Retinal pigment epithelial cell (primary cell): Measurements from ENCODE around the gene RSBN1L.
"Not testable (repeated sequence)": the region's sequence is repeated elsewhere in the genome, so short reads cannot be mapped to it uniquely, and the experiment has no call there.

ENCODE experiments used
- DNase-seq: peaks from one replicate; pipeline ENCODE4 v3.0.0-alpha.2; 2010; ENCODE audit warnings: low read depth
- H3K4me3 ChIP-seq: 2 replicates; pipeline ENCODE4 v1.5.1; 2011; ENCODE audit warnings: mild to moderate bottlenecking, low read length, control low read depth, moderate library complexity
- CTCF ChIP-seq: conservative IDR thresholded peaks from 2 replicates; pipeline ENCODE4 v1.5.1; 2011; ENCODE audit warnings: low read depth, low read length, control low read depth, inconsistent platforms

Gene RSBN1L

GRCh38 chr7:77766801-77767605, 70.7 kb downstream of the RSBN1L start:
- H3K4me3 ChIP-seq: no peak overlapping the region
- DNase-seq: no peak
- no peak for TF ChIP-seq CTCF

GRCh38 chr7:77770316-77770715, 74.1 kb downstream of the RSBN1L start:
- DNase-seq: no peak
- TF ChIP-seq CTCF: no peak
- H3K4me3 ChIP-seq: no peak overlapping the region

DNA sequence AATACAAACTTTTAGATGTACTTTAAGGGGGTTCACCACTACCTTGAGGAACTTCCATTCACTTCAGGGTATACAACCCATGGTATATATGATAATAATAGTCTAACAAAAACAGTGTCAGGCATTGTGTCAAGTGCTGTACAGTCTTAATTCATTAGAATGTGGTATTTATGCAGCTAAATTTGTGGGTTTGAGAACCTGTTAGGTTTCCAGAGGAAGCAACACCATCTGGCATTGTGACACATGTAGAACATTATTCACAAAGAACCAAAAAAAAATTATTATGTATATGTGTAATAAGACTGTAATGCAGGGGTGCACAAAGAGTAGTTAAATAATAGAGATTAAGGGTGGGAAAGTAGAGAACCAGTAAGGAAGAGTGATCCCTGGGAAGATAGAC, 75.6 kb downstream of the RSBN1L start:
- DNase-seq: no peak
- no peak for TF ChIP-seq CTCF
- no peak overlapping the region for H3K4me3 ChIP-seq

GRCh38 chr7:77778535-77778934, 82.3 kb downstream of the RSBN1L start:
- TF ChIP-seq CTCF: no peak
- H3K4me3 ChIP-seq: no peak overlapping the region
- DNase-seq: no peak

DNA sequence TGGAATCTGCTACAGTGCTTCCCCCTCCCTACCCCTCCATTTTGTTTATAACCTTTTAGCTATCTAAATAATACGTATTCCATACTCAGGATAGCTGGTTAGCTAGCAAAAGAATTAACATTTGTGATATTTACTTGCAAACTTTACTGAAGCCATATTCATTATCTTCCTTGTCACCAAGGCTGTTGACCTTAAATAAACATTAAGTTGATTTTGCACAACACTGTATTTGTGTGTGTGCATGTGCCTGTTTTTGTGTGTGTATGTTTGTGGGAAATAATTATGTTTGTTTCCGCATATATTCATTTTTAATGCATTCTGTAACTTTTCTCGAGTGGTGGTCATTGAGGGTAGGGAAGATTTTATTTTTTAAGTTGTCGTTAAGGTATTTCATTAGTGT, 86.1 kb downstream of the RSBN1L start:
- TF ChIP-seq CTCF: no peak
- H3K4me3 ChIP-seq: no peak overlapping the region
- DNase-seq: no peak

DNA sequence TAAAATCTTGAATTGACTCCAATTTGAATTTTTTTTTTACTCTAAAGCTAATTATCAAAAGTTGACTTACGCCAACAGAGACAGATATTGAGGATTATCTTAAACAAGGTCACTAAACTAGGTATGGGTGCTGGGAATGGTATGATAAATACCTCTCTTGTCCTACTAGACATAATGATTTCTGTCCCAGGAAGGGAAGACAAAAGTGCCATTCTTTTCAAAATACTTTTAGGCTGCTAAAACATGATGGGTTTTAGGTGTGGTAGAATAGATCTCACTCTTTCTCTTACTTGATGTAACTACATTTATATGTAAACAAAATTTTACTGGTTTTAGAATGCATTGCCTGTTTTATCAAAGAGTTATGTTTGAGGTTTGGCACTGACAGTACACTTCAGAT, 86.9 kb downstream of the RSBN1L start:
- no peak overlapping the region for H3K4me3 ChIP-seq
- TF ChIP-seq CTCF: no peak
- no peak for DNase-seq

DNA sequence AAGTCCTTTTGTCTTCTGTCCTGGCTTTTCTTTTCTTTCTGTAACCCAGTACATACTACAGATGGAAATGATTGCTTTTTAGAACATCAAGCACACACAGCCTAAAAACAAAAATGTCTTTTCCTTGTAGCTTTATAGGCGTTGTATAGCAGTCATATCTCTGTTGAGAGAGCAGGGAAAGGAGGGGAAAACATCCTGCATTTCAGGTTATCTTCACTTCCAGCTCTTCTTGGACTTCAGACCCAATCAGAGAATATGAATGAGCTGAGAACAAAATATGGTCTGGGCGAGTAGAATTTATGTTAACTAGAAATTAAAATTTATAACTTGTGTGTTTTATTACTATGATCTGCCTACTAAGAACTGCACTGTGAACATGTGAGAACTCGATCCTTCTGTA, 87.3 kb downstream of the RSBN1L start:
- H3K4me3 ChIP-seq: no peak overlapping the region
- no peak for DNase-seq
- no peak for TF ChIP-seq CTCF

DNA sequence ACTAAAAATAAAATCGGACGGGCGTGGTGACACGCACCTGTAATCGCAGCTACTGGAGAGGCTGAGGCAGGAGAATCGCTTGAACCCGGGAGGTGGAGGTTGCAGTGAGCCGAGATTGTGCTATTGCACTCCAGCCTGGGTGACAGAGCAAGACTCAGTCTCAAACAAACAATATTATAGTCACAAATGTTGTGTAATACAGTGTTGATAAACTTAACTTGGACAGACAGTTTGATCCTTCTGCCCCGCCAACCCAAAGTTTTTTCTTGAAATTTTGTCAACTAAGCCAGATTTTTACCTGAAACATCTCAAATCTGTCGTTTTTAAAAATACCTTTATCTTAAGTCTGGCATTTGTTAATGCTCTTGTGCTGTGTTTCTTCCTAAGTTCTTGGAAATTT, 88.2 kb downstream of the RSBN1L start:
- DNase-seq, H3K4me3 ChIP-seq: not testable (repeated sequence)
